MCF 10A (cell line): Measurements from ENCODE around the gene SYCP3. TPM values are rescaled to one million over a fixed set of nuclear protein-coding genes. Genes with fewer than 3 reads are reported as not detected.

Experiments
- BruUV-seq: library from RNA; stranded (reverse); fragments of 400-500 nt; replicated peaks from 2 replicates; lab custom pipeline; 2021; lab: Mats Ljungman, UMichigan
- CTCF ChIA-PET: fragments of 300-600 bp; sonication (Branson Sonifier 250); formaldehyde crosslinking; extraction: SDS; loops from one replicate; lab custom pipeline; 2021; ENCODE audit warnings: antibody characterized with exemption, inconsistent platforms; lab: Yijun Ruan, JAX
- POLR2A ChIA-PET: fragments of 300-600, 350-650 bp; sonication (Branson Sonifier 250); formaldehyde crosslinking; extraction: SDS; loops from one replicate; lab custom pipeline; 2020; ENCODE audit warnings: antibody characterized with exemption, inconsistent platforms; lab: Yijun Ruan, JAX
- DNase-seq: peaks from one replicate; pipeline ENCODE4 v3.0.0-alpha.2; 2018; ENCODE audit not compliant: unreplicated experiment
- H3K27ac Mint-ChIP-seq: one replicate; pipeline ENCODE4 v1.8.0; 2022; ENCODE audit warnings: mild to moderate bottlenecking, low read depth, mixed read lengths; ENCODE audit not compliant: unreplicated experiment
- H3K27me3 Mint-ChIP-seq: one replicate; pipeline ENCODE4 v1.8.0; 2022; ENCODE audit warnings: mixed read lengths; ENCODE audit not compliant: insufficient read depth, unreplicated experiment
- H3K36me3 Mint-ChIP-seq: one replicate; pipeline ENCODE4 v1.8.0; 2022; ENCODE audit warnings: mild to moderate bottlenecking, moderate library complexity, mixed read lengths; ENCODE audit not compliant: insufficient read depth, unreplicated experiment
- H3K4me1 Mint-ChIP-seq: one replicate; pipeline ENCODE4 v1.8.0; 2022; ENCODE audit warnings: mixed read lengths; ENCODE audit not compliant: insufficient read depth, unreplicated experiment
- H3K4me3 Mint-ChIP-seq: one replicate; pipeline ENCODE4 v1.8.0; 2022; ENCODE audit warnings: mild to moderate bottlenecking, moderate library complexity, mixed read lengths; ENCODE audit not compliant: unreplicated experiment
- H3K9me3 Mint-ChIP-seq: one replicate; pipeline ENCODE4 v1.8.0; 2022; ENCODE audit warnings: mixed read lengths; ENCODE audit not compliant: unreplicated experiment
- intact Hi-C: fragments of 100-400 bp; cut with micrococcal nuclease; formaldehyde crosslinking; loops from 2 replicates; pipeline ENCODE4 v1.14.1; 2022
- total RNA-seq: library from RNA; stranded (reverse); gene quantifications from 2 replicates; pipeline ENCODE4 v1.2.3, GENCODE V29; 2022
- TF ChIP-seq, protein P1 (sequence below): fragments of 200-600 bp; IDR thresholded peaks from one replicate; pipeline ENCODE4 v1.8.0; 2022; ENCODE audit warnings: antibody characterized with exemption, mild to moderate bottlenecking; ENCODE audit not compliant: unreplicated experiment

Gene SYCP3
- total RNA-seq, 1 experiment from 2014 or later, result not detected

DNA sequence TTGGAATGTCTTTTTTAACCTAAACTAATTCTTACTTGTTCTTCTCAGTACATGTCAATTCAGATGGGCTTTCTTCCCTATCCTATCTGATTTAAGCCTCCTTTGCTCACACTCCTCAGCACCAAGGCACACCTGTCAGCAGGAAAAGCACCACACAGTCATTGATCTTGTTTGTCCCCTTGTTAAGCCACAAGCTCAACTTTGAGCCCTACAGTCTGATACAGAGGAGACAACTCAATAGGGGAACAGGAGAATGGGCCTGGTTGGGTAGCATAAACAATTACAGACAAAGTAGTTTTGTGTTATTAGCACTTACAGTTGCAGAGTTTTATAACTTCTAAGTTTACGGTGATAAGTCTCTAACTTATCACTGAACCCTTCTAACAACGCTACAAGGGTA is 29.5 kb upstream of the SYCP3 start:
- Mint-ChIP-seq H3K4me3 (no peak overlapping the region), H3K9me3 (no peaks in the 10 kb centered on the region), H3K27me3 (no peaks in the 10 kb centered on the region), H3K27ac (no peak overlapping the region), H3K4me1 (no peaks in the 10 kb centered on the region), H3K36me3 (peaks cover 16% of the 10 kb centered on the region)
- TF ChIP-seq, protein P1, sequence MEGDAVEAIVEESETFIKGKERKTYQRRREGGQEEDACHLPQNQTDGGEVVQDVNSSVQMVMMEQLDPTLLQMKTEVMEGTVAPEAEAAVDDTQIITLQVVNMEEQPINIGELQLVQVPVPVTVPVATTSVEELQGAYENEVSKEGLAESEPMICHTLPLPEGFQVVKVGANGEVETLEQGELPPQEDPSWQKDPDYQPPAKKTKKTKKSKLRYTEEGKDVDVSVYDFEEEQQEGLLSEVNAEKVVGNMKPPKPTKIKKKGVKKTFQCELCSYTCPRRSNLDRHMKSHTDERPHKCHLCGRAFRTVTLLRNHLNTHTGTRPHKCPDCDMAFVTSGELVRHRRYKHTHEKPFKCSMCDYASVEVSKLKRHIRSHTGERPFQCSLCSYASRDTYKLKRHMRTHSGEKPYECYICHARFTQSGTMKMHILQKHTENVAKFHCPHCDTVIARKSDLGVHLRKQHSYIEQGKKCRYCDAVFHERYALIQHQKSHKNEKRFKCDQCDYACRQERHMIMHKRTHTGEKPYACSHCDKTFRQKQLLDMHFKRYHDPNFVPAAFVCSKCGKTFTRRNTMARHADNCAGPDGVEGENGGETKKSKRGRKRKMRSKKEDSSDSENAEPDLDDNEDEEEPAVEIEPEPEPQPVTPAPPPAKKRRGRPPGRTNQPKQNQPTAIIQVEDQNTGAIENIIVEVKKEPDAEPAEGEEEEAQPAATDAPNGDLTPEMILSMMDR, result no peak
- intact Hi-C loops, result no loop called here
- CTCF ChIA-PET, result interaction anchor here (0.6 to 4.0 kb wide), 6 partner anchors 9 to 1768 kb away, joined by 3 to 21 read pairs (median 4); no protein-coding TSS in a partner anchor
- no TSS peak for BruUV-seq
- DNase-seq, result no peak
- POLR2A ChIA-PET, result no interaction called here

- Mint-ChIP-seq H3K4me1 (no peaks in the 10 kb centered on the region), H3K4me3 (no peak overlapping the region), H3K9me3 (no peaks in the 10 kb centered on the region), H3K36me3 (peaks cover 16% of the 10 kb centered on the region), H3K27me3 (no peaks in the 10 kb centered on the region), H3K27ac (no peak overlapping the region)
- no peak for DNase-seq
- intact Hi-C loops, result no loop called here
- BruUV-seq, result no TSS peak
- TF ChIP-seq, protein P1, result no peak
- ChIA-PET CTCF (interaction anchor here (4.0 kb wide), 1 partner anchor 73 kb away, joined by 21 read pairs; no protein-coding TSS in a partner anchor), POLR2A (interaction anchor here (0.7 kb wide), 1 partner anchor 360 kb away, joined by 3 read pairs; the partner anchor contains the start of gene ARL1)
Observed at GRCh38 chr12:101767537-101767936, 28.3 kb upstream of the SYCP3 start.

DNA sequence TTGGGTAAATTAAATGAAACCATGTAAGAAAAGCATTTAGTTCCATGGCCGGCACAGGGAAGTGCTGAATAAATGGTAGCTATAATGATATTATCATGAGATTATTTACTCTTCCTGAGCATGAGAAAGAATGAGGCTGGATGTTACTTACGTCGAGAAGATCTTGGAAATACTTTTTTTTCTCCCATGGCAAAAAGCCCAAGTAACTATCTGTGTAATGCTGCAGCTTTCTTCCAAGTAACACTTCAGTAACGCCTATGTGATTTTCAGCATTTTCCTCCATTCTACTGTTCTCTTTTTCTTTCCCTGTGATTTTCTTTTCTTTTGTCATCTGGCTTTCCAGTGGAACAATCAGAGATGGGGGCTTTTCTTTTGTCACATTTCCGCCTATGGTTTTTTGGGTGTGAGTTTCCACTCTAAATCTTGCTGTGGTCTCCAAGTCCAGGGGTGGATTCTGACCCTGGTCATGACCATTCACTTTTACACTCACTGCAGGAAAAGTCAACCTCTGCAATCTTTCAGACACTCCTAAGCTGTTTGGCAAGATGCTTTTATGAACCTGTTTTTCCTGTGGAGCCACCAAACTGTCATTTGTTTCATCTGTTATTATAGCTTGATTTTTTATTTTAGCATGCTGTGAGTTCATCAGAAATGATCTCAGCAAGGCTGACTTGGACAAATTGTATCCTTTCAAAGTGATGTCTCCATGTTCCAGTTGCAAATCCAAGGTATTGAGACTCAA is 25.0 kb upstream of the SYCP3 start:
- TF ChIP-seq, protein P1, result no peak
- H3K4me3 Mint-ChIP-seq, result no peak overlapping the region
- ChIA-PET POLR2A (no interaction called here), CTCF (interaction anchor here (0.6 to 1.5 kb wide), 7 partner anchors 9 to 192 kb away, joined by 3 to 5 read pairs (median 3); no protein-coding TSS in a partner anchor)
- no peak for DNase-seq
- intact Hi-C loops, result no loop called here
- TSS peak; percentile 25 for BruUV-seq
- H3K27ac Mint-ChIP-seq, result no peak overlapping the region
- no peaks in the 10 kb centered on the region for H3K27me3 Mint-ChIP-seq
- H3K36me3 Mint-ChIP-seq, result peaks cover 23% of the 10 kb centered on the region
- H3K9me3 Mint-ChIP-seq, result no peaks in the 10 kb centered on the region
- no peaks in the 10 kb centered on the region for H3K4me1 Mint-ChIP-seq

- no peak overlapping the region for H3K27ac Mint-ChIP-seq
- ChIA-PET CTCF (interaction anchor here (0.6 to 1.5 kb wide), 5 partner anchors 9 to 191 kb away, joined by 3 to 5 read pairs (median 3); no protein-coding TSS in a partner anchor), POLR2A (no interaction called here)
- no peaks in the 10 kb centered on the region for H3K9me3 Mint-ChIP-seq
- H3K4me1 Mint-ChIP-seq, result no peaks in the 10 kb centered on the region
- no TSS peak for BruUV-seq
- intact Hi-C loops, result no loop called here
- TF ChIP-seq, protein P1, result no peak
- H3K4me3 Mint-ChIP-seq, result no peak overlapping the region
- no peaks in the 10 kb centered on the region for H3K27me3 Mint-ChIP-seq
- peaks cover 17% of the 10 kb centered on the region for H3K36me3 Mint-ChIP-seq
- no peak for DNase-seq
Observed at GRCh38 chr12:101763246-101763931, 24.1 kb upstream of the SYCP3 start.
